K562 (cell line): Measurements from ENCODE around the gene SERPINA6.

ENCODE experiments used
- CBFA2T3 ChIP-seq: fragments of 450-650 bp; IDR thresholded peaks from 2 replicates; pipeline ENCODE4 v1.6.1; 2017
- CTCF ChIP-seq, 3 experiments: IDR thresholded peaks in 2 of 3; conservative IDR thresholded peaks in 1 of 3; 2 replicates each; pipeline ENCODE4 v1.5.1; 2011 to 2012; ENCODE audit warnings: low read length in 3 of 3, mild to moderate bottlenecking in 3 of 3, control low read depth in 2 of 3, improper control_type of control experiment in 1 of 3, inconsistent platforms in 1 of 3, low read depth in 1 of 3, mixed read lengths in 1 of 3, moderate library complexity in 1 of 3; ENCODE audit not compliant: insufficient read depth in 2 of 3
- EP300 ChIP-seq: IDR thresholded peaks from 2 replicates; pipeline ENCODE4 v1.6.1; 2012; ENCODE audit warnings: low read length, improper control_type of control experiment
- EZH2 ChIP-seq: IDR thresholded peaks from 2 replicates; pipeline ENCODE4 v1.6.1; 2012; ENCODE audit warnings: low read depth, mild to moderate bottlenecking, inconsistent platforms, low read length, borderline replicate concordance
- FOXJ3 ChIP-seq: sonication (generic); formaldehyde crosslinking; IDR thresholded peaks from 2 replicates; pipeline ENCODE4 v1.4.0; 2020; ENCODE audit warnings: mild to moderate bottlenecking, missing genetic modification reagents
- HIVEP1 ChIP-seq: fragments of 250-450 bp; sonication (Bioruptor Pico); IDR thresholded peaks from 2 replicates; pipeline ENCODE4 v1.4.0; 2020; ENCODE audit warnings: mild to moderate bottlenecking
- HNRNPK ChIP-seq: fragments of 200-400 bp; formaldehyde crosslinking; IDR thresholded peaks from one replicate; pipeline ENCODE4 v1.6.1; 2018; ENCODE audit warnings: mild to moderate bottlenecking, low read depth, low read length; ENCODE audit not compliant: poor library complexity, severe bottlenecking
- KLF1 ChIP-seq: fragments of 450-650 bp; IDR thresholded peaks from 2 replicates; pipeline ENCODE4 v1.6.1; 2016; ENCODE audit warnings: missing genetic modification characterization, missing compliant biosample characterization
- POLR2A ChIP-seq: fragments of 450-650 bp; conservative IDR thresholded peaks from 2 replicates; pipeline ENCODE4 v1.6.1; 2016
- RAD51 ChIP-seq: fragments of 450-650 bp; IDR thresholded peaks from 2 replicates; pipeline ENCODE4 v1.7.1; 2016; ENCODE audit warnings: low read depth, mild to moderate bottlenecking, borderline replicate concordance
- RBM39 ChIP-seq: fragments of 200-400 bp; formaldehyde crosslinking; optimal IDR thresholded peaks from 2 replicates; pipeline ENCODE3; 2018; ENCODE audit warnings: low read depth, low read length
- ZBTB11 ChIP-seq, 3 experiments: fragments of 200-800 bp in 1 of 3; fragments of 250-450 bp in 1 of 3; fragments of 450-650 bp in 1 of 3; sonication (Bioruptor Pico) in 1 of 3; sonication (Bioruptor generic) in 1 of 3; formaldehyde crosslinking in 1 of 3; IDR thresholded peaks; 2 replicates each; pipeline versions ENCODE4 v1.6.1 to v1.8.0; 2016 to 2022; ENCODE audit warnings: mild to moderate bottlenecking in 2 of 3, missing genetic modification characterization in 2 of 3, missing compliant biosample characterization in 1 of 3, moderate library complexity in 1 of 3
- ZNF212 ChIP-seq: fragments of 450-650 bp; formaldehyde crosslinking; IDR thresholded peaks from 2 replicates; pipeline ENCODE4 v1.4.0; 2020; ENCODE audit warnings: mild to moderate bottlenecking
- ZNF274 ChIP-seq: IDR thresholded peaks from 2 replicates; pipeline ENCODE4 v1.6.1; 2011; ENCODE audit warnings: low read depth, mild to moderate bottlenecking, low read length, moderate library complexity, borderline replicate concordance

GRCh38 chr14:94322648-94323570, at the start of gene SERPINA6:
- TF ChIP-seq FOXJ3 (CRISPR knock-in tag) (no peak), POLR2A (no peak), HNRNPK (no peak), ZNF212 (no peak), CTCF (IDR thresholded peaks at IDR 0.05 in 2 of 3, conservative IDR thresholded peaks at IDR 0.05 in 1 of 3; ENCODE audit: insufficient read depth in 2 of 3, low read depth in 1 of 3, low read length in 3 of 3) (no peak), EP300 (no peak), ZBTB11 (CRISPR knock-in tag; IDR thresholded peaks at IDR 0.05) (no peak), ZNF274 (no peak), EZH2 (no peak), HIVEP1 (no peak), RBM39 (no peak), CBFA2T3 (no peak), KLF1 (no peak), RAD51 (no peak)
